ENCODE measurements around the gene CNTNAP2. TPM values are rescaled to one million over a fixed set of nuclear protein-coding genes. Genes with fewer than 3 reads are reported as not detected.
"Not testable (repeated sequence)": the region's sequence is repeated elsewhere in the genome, so short reads cannot be mapped to it uniquely, and the experiment has no call there.

CNTNAP2 gene
- total RNA-seq, 1 experiment from 2014 or later: 0.03 TPM

DNA sequence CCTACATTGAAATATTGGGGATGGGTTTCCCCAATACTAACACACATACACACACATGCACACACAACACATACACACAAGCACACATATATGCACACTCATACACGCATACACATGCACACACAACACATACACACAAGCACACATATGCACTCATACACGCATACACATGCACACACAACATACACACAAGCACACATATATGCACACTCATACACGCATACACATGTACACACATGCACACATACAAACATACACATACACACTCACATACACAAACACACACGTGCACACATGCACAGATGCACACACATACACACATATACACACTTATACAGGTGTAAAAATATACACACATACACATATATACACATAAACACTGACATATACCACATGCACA, 2346.6 kb downstream of the CNTNAP2 start:
- Histone ChIP-seq H3K9me3 (ENCODE audit: control insufficient read depth, insufficient read depth, low read depth, low read length) (no peaks in the 10 kb centered on the region), H3K36me3 (ENCODE audit: control insufficient read depth, insufficient read depth, low read length) (no peaks in the 10 kb centered on the region), H3K4me1 (ENCODE audit: control insufficient read depth, insufficient read depth, low read length) (no peaks in the 10 kb centered on the region), H3K27me3 (ENCODE audit: control insufficient read depth, insufficient read depth, low read length) (no peaks in the 10 kb centered on the region), H3K4me3 (ENCODE audit: low read depth in 2 of 2, low read length in 2 of 2) (no peak overlapping the region), H3K27ac (ENCODE audit: low read length) (no peak overlapping the region)
- CTCF ChIA-PET: no interaction called here
- no peak for ATAC-seq
- no peak for TF ChIP-seq TCF7L2 (IDR thresholded peaks at IDR 0.05; ENCODE audit: low read depth, low read length)
- no peak for TF ChIP-seq POLR2AphosphoS5 (IDR thresholded peaks at IDR 0.05; ENCODE audit: low read depth, low read length)
- TF ChIP-seq, protein P1, sequence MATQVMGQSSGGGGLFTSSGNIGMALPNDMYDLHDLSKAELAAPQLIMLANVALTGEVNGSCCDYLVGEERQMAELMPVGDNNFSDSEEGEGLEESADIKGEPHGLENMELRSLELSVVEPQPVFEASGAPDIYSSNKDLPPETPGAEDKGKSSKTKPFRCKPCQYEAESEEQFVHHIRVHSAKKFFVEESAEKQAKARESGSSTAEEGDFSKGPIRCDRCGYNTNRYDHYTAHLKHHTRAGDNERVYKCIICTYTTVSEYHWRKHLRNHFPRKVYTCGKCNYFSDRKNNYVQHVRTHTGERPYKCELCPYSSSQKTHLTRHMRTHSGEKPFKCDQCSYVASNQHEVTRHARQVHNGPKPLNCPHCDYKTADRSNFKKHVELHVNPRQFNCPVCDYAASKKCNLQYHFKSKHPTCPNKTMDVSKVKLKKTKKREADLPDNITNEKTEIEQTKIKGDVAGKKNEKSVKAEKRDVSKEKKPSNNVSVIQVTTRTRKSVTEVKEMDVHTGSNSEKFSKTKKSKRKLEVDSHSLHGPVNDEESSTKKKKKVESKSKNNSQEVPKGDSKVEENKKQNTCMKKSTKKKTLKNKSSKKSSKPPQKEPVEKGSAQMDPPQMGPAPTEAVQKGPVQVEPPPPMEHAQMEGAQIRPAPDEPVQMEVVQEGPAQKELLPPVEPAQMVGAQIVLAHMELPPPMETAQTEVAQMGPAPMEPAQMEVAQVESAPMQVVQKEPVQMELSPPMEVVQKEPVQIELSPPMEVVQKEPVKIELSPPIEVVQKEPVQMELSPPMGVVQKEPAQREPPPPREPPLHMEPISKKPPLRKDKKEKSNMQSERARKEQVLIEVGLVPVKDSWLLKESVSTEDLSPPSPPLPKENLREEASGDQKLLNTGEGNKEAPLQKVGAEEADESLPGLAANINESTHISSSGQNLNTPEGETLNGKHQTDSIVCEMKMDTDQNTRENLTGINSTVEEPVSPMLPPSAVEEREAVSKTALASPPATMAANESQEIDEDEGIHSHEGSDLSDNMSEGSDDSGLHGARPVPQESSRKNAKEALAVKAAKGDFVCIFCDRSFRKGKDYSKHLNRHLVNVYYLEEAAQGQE (IDR thresholded peaks at IDR 0.05; ENCODE audit: insufficient read depth in 1 of 2, low read depth in 2 of 2, low read length in 1 of 2): no peak
- no peak for TF ChIP-seq SIN3A (IDR thresholded peaks at IDR 0.05; ENCODE audit: borderline replicate concordance, insufficient read depth, low read depth, low read length)
- TF ChIP-seq, protein P2, sequence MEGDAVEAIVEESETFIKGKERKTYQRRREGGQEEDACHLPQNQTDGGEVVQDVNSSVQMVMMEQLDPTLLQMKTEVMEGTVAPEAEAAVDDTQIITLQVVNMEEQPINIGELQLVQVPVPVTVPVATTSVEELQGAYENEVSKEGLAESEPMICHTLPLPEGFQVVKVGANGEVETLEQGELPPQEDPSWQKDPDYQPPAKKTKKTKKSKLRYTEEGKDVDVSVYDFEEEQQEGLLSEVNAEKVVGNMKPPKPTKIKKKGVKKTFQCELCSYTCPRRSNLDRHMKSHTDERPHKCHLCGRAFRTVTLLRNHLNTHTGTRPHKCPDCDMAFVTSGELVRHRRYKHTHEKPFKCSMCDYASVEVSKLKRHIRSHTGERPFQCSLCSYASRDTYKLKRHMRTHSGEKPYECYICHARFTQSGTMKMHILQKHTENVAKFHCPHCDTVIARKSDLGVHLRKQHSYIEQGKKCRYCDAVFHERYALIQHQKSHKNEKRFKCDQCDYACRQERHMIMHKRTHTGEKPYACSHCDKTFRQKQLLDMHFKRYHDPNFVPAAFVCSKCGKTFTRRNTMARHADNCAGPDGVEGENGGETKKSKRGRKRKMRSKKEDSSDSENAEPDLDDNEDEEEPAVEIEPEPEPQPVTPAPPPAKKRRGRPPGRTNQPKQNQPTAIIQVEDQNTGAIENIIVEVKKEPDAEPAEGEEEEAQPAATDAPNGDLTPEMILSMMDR (IDR thresholded peaks at IDR 0.05): no peak
- intact Hi-C loops (cut with micrococcal nuclease; ENCODE audit: unreplicated experiment) (no loop called here), in situ Hi-C loops (cut with HindIII; ENCODE audit: low pct_unique_long_range_greater_than_20kb, low sequenced_read_pairs) (no loop called here)
- POLR2A ChIA-PET: no interaction called here
- BruUV-seq (replicated peaks): no TSS peak
- DNase-seq (ENCODE audit: low read depth, low spot score): no peak

DNA sequence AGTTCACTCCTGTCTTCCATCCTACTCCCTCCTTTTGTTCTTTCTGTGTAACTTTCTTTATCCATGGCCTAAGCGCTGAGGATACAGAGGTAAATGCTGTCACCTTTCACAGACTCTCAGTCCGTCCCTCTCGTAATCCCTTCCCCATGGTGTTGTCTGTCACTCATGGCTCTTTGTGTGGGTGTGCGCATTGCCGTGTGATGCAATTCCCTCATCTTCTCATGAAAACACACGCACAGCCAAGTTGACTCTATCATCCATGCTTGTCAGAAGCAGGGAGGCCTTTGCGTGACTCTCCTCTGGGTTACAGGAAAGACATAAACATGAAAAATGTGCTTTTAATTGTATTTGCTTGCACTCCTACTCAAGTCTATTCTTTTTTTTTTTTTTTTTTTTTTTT, 2348.3 kb downstream of the CNTNAP2 start:
- CTCF ChIA-PET: no interaction called here
- DNase-seq (ENCODE audit: low read depth, low spot score): no peak
- no peaks in the 10 kb centered on the region for H3K27me3 ChIP-seq (ENCODE audit: control insufficient read depth, insufficient read depth, low read length)
- ATAC-seq: no peak
- POLR2A ChIA-PET: no interaction called here
- no peak overlapping the region for H3K4me3 ChIP-seq (ENCODE audit: low read depth in 2 of 2, low read length in 2 of 2)
- H3K27ac ChIP-seq (ENCODE audit: low read length): no peak overlapping the region
- H3K36me3 ChIP-seq (ENCODE audit: control insufficient read depth, insufficient read depth, low read length): no peaks in the 10 kb centered on the region
- no TSS peak for BruUV-seq (replicated peaks)
- in situ Hi-C loops (cut with HindIII; ENCODE audit: low pct_unique_long_range_greater_than_20kb, low sequenced_read_pairs) (no loop called here), intact Hi-C loops (cut with micrococcal nuclease; ENCODE audit: unreplicated experiment) (no loop called here)
- H3K9me3 ChIP-seq (ENCODE audit: control insufficient read depth, insufficient read depth, low read depth, low read length): no peaks in the 10 kb centered on the region
- TF ChIP-seq, protein P2 (IDR thresholded peaks at IDR 0.05): no peak
- no peak for TF ChIP-seq SIN3A (IDR thresholded peaks at IDR 0.05; ENCODE audit: borderline replicate concordance, insufficient read depth, low read depth, low read length)
- H3K4me1 ChIP-seq (ENCODE audit: control insufficient read depth, insufficient read depth, low read length): no peaks in the 10 kb centered on the region

DNA sequence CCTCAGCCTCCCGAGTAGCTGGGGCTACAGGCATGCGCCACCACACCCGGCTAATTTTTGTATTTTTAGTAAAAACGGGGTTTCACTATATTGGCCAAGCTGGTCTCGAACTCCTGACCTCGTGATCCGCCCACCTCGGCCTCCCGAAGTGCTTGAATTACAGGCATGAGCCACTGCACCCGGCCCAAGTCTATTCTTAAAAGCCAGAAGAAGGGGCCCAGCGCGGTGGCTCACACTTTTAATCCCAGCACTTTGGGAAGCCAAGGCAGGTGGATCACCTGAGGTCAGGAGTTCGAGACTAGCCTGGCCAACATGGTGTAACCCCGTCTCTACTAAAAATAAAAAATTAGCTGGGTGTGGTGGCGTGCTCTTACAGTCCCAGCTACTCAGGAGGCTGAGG, 2348.8 kb downstream of the CNTNAP2 start:
- CTCF ChIA-PET; H3K27ac ChIP-seq (ENCODE audit: low read length); POLR2A ChIA-PET; H3K4me3 ChIP-seq (ENCODE audit: low read depth in 2 of 2, low read length in 2 of 2); intact Hi-C loops (cut with micrococcal nuclease; ENCODE audit: unreplicated experiment); in situ Hi-C loops (cut with HindIII; ENCODE audit: low pct_unique_long_range_greater_than_20kb, low sequenced_read_pairs); BruUV-seq (replicated peaks); H3K36me3 ChIP-seq (ENCODE audit: control insufficient read depth, insufficient read depth, low read length); H3K9me3 ChIP-seq (ENCODE audit: control insufficient read depth, insufficient read depth, low read depth, low read length); DNase-seq (ENCODE audit: low read depth, low spot score); ATAC-seq; H3K27me3 ChIP-seq (ENCODE audit: control insufficient read depth, insufficient read depth, low read length); H3K4me1 ChIP-seq (ENCODE audit: control insufficient read depth, insufficient read depth, low read length): not testable (repeated sequence)
